ENCODE results near the gene TUT4. TPM values are rescaled to one million over a fixed set of nuclear protein-coding genes. Genes with fewer than 3 reads are reported as not detected.

The TUT4 gene
- polyA plus RNA-seq, 3 donors, result 4.3 to 24.2 (median 7.6) TPM

DNA sequence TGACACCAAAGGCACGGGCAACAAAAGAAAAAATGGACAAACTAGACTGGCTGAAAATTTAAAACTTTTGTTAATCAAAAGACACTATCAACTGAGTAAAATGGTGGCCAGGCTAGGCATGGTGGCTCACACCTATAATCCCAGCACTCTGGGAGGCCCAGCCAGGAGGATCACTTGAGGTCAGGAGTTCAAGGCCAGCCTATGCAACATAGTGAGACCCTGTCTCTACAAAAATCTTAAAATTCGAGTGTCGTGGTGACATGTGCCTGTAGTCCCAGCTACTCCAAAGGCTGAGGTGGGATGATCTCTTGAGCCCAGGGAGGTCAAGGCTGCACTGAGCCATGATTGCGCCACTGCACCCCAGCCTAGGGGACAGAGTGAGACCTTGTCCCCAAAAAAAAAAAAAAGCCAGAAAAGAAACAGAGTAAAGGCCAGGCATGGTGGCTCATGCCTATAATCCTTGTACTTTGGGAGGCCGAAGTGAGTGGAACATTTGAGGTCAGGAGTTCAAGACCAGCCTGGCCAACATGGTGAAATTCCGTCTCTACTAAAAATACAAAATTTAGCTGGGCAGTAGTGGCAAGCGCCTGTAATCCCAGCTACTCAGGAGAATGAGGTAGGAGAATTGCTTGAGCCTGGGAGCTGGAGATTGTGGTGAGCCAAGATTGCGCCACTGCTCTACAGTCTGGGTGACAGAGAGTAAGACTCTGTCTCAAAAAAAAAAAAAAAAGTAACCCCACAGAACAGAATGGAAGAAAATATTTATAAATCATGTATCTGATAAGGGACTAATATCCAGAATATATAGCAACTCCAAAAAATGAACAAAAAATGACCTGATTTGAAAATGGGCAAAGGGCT is 8.0 kb downstream of the TUT4 start:
- Mint-ChIP-seq H3K4me3 (no peak overlapping the region), H3K36me3 (peaks cover 13 to 26% of the 10 kb centered on the region in 2 donors), H3K4me1 (peaks cover 15% of the 10 kb centered on the region), H3K9me3 (peaks cover 19 to 39% (median 36%) of the 10 kb centered on the region in 7 donors), H3K27me3 (ENCODE audit: low read depth in 3 of 3) (peaks cover 0 to 5% (median 0%) of the 10 kb centered on the region in 3 donors), H3K27ac (no peak overlapping the region)
- Histone ChIP-seq H3K36me3 (replicated peaks in 1 of 2; ENCODE audit: control insufficient read depth in 1 of 2, insufficient read depth in 2 of 2, low read length in 2 of 2) (peaks cover 0 to 4% of the 10 kb centered on the region in 2 donors), H3K4me3 (replicated peaks in 1 of 3; ENCODE audit: low read depth in 2 of 3, low read length in 3 of 3) (no peak overlapping the region), H3K27ac (ENCODE audit: low read depth in 1 of 2, low read length in 2 of 2) (no peak overlapping the region), H2AFZ (ENCODE audit: insufficient read depth, low read depth, low read length, poor library complexity, severe bottlenecking) (no peak overlapping the region), H3K79me2 (ENCODE audit: insufficient read depth, low read length) (peaks cover 99% of the 10 kb centered on the region), H4K20me1 (ENCODE audit: insufficient read depth, low read length) (no peaks in the 10 kb centered on the region), H3K27me3 (ENCODE audit: control insufficient read depth in 2 of 2, insufficient read depth in 2 of 2, low read length in 2 of 2) (no peaks in the 10 kb centered on the region), H3K9me3 (replicated peaks in 1 of 2; ENCODE audit: control insufficient read depth in 1 of 2, insufficient read depth in 1 of 2, low read length in 2 of 2) (peaks cover 18 to 24% of the 10 kb centered on the region in 2 donors), H3K9ac (ENCODE audit: insufficient read depth, low read length, poor library complexity, severe bottlenecking) (no peak overlapping the region), H3K4me1 (ENCODE audit: control insufficient read depth in 1 of 2, insufficient read depth in 2 of 2, low read length in 2 of 2) (peaks cover 2 to 6% of the 10 kb centered on the region in 2 donors), H3K4me2 (replicated peaks; ENCODE audit: extremely low read depth, low read length, poor library complexity, severe bottlenecking) (no peak overlapping the region)
- DNase-seq, result no peak
- intact Hi-C loops (cut with micrococcal nuclease), result no loop called here
- TF ChIP-seq CTCF (IDR thresholded peaks at IDR 0.05), result no peak
- 100% methylated on average over 3 of the region's 8 CpGs for WGBS (ENCODE audit: insufficient coverage)

- H4K20me1 ChIP-seq (ENCODE audit: insufficient read depth, low read length), result no peaks in the 10 kb centered on the region
- H2AFZ ChIP-seq (ENCODE audit: insufficient read depth, low read depth, low read length, poor library complexity, severe bottlenecking), result no peak overlapping the region
- Mint-ChIP-seq H3K36me3 (peaks cover 15 to 30% of the 10 kb centered on the region in 2 donors), H3K27ac (no peak overlapping the region), H3K4me3 (no peak overlapping the region), H3K4me1 (peaks cover 9% of the 10 kb centered on the region), H3K27me3 (ENCODE audit: low read depth in 3 of 3) (peaks cover 0 to 5% (median 0%) of the 10 kb centered on the region in 3 donors), H3K9me3 (peaks cover 19 to 42% (median 36%) of the 10 kb centered on the region in 7 donors)
- H3K79me2 ChIP-seq (ENCODE audit: insufficient read depth, low read length), result peaks cover 99% of the 10 kb centered on the region
- no peaks in the 10 kb centered on the region for H3K27me3 ChIP-seq (ENCODE audit: control insufficient read depth in 2 of 2, insufficient read depth in 2 of 2, low read length in 2 of 2)
- H3K4me1 ChIP-seq (ENCODE audit: control insufficient read depth in 1 of 2, insufficient read depth in 2 of 2, low read length in 2 of 2), result peaks cover 2 to 6% of the 10 kb centered on the region in 2 donors
- H3K9ac ChIP-seq (ENCODE audit: insufficient read depth, low read length, poor library complexity, severe bottlenecking), result no peak overlapping the region
- no peak overlapping the region for H3K27ac ChIP-seq (ENCODE audit: low read depth in 1 of 2, low read length in 2 of 2)
- DNase-seq, result no peak
- H3K4me2 ChIP-seq (replicated peaks; ENCODE audit: extremely low read depth, low read length, poor library complexity, severe bottlenecking), result no peak overlapping the region
- H3K36me3 ChIP-seq (replicated peaks in 1 of 2; ENCODE audit: control insufficient read depth in 1 of 2, insufficient read depth in 2 of 2, low read length in 2 of 2), result peaks cover 0 to 4% of the 10 kb centered on the region in 2 donors
- WGBS (ENCODE audit: insufficient coverage), result 100% methylated on average over 3 of the region's 5 CpGs
- intact Hi-C loops (cut with micrococcal nuclease), result no loop called here
- H3K9me3 ChIP-seq (replicated peaks in 1 of 2; ENCODE audit: control insufficient read depth in 1 of 2, insufficient read depth in 1 of 2, low read length in 2 of 2), result peaks cover 18 to 24% of the 10 kb centered on the region in 2 donors
- H3K4me3 ChIP-seq (replicated peaks in 1 of 3; ENCODE audit: low read depth in 2 of 3, low read length in 3 of 3), result no peak overlapping the region
- TF ChIP-seq CTCF (IDR thresholded peaks at IDR 0.05), result no peak
Measured at GRCh38 chr1:52542085-52542688, 10.7 kb downstream of the TUT4 start.

Measured in CD14-positive monocyte (primary cell).